Stimulated activated CD4-positive, alpha-beta T cell treated with anti-CD3 and anti-CD28 coated beads, Interleukin-2, amount 100 ng/mL, for 24 hours (primary cell): ENCODE measurements around the gene TLR4.
A peak's percentile ranks its signal among the peaks of the same experiment; 100 is the strongest.

Experiments used
- DNase-seq, 2 donors: peaks; one replicate each; pipeline ENCODE4 v3.0.0-alpha.2; 2020

The TLR4 gene

DNA sequence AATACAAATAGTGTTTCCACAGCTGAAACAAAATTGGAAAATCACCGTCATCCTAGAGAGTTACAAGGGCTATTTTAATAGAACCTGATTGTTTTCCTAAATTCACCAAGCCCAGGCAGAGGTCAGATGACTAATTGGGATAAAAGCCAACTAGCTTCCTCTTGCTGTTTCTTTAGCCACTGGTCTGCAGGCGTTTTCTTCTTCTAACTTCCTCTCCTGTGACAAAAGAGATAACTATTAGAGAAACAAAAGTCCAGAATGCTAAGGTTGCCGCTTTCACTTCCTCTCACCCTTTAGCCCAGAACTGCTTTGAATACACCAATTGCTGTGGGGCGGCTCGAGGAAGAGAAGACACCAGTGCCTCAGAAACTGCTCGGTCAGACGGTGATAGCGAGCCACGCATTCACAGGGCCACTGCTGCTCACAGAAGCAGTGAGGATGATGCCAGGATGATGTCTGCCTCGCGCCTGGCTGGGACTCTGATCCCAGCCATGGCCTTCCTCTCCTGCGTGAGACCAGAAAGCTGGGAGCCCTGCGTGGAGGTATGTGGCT, at the start of gene TLR4:
Gene TLR4 (plus strand): TSS at position 380 of the 552 bp plus-strand sequence. CDS start 70 bp downstream, at position 450.
- no peak for DNase-seq

DNA sequence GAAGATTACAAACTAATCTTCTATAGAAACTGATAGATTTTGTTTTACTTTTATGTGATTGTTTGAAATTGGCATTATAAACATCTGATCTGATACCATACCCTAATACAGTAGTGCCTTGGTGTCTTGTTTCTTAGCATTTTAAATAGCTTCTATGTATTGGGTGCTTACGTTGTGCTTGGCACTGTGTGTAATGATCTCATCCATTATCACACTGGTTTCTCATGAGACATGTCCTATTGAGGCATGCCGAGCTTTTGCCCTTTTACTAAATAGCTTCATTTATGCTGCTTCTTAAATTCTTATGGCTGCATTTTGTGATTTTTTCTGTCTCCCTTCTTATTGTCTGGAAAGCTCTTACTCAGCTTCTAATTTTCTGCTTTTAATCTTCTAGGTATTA, 48.2 kb upstream of the TLR4 start:
- no peak for DNase-seq

DNA sequence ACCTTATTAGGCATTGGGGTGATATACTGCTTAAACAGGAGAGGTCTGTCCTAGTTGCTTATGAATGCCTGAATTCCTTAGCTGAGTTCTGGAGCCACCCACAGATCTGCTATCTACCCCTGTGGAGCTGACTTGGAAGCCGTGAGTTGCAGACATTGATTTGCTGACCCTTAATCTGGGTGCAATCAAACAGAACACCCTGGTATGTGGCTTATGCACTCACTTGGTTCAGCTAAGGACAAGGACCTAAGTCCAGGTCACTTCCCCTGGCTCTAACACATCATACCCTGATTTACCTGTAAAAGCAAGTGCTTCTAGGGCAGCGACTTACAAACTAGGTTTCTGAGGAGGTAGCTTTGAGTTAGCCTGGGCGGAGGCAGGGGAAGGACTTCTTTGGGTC, 41.6 kb upstream of the TLR4 start:
- DNase-seq = no peak

DNA sequence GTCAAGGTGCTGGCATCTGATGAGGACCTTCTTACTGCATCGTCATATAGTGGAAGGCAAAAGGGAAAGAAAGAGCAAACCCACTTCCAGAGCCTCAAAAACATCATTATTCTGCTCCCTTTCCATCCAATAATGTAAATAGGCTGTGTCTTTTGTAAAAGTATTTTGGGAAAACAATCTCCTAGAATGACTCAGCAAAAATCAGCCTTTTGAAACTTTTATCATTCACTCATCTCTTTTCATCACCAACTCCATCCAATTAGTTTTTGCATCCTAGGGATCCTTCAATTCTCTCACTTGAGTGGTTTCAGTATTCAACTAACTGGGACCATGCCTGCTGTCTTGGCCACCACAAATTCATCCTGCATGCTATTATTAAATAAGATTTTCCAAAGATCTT, 39.8 kb upstream of the TLR4 start:
- DNase-seq = no peak

DNA sequence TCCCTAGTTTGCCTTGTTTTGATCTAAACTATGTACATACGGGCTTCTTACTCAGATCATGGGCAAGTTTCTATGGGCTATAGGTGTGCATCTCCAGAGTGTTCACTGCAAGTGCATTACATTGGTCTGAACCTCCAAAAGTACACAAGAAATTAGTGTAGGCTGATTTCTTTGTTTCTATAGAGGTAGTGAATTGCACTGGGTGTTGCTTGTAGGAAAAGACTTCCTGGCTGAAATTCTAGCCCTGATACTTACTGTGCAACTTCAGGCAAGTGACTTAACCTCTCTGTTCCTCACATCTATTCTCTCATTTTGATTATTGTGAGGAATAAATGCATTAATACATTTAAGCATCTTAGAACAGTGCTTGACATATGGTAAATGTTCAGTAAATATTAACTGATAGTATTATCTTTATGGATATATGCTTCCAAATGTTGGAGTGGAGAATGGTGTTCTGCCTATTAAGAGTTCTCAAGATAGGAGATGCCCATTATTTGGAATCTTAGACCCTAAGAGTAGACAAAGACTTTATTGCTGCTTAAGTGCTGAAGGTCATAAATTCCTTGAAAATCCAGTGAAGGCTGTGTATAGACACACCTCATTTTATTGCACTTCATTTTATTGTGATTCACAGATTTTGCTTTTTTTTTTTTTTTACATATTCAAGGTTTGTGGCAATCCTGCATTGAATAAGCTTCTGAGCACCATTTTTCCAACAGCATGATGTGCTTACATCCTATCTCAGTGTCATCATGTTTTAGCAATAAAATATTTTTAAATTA, 38.4 kb upstream of the TLR4 start:
- DNase-seq = no peak

DNA sequence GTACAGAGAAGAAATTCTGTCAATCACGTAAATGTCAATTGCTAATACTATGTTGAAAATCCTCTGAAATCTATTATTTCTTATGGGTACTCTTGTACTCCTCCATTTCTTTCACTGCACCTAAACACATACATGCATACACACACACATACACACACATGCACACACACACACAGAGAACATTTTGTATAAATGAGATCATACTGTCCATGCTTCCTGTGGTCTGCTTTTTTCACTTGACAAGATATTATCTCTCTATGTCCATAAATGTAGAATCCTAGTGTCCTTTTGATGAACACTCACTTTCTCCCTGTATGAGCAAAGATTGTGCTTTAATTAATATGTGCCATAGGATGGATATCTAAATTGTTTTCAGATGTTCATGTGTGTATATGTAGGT, 32.7 kb upstream of the TLR4 start:
- no peak for DNase-seq

DNA sequence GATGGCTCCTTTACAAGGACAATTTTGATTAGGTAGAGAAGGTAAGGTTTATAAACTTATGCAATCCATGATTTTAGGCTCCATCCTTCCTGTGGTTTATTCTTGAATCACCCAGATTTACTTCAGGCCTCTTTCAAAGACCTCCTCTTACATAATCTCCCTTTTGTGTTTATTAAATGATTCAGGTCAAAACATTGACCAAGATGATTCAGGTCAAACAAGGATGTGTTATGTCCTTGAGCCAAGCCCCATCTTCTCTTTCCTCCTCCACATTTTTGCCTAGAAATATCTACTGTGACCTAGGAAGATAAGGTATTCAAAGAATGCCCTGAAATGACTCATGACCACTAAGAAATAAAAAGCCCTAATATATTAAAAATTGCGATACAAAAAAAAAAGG, 31.8 kb upstream of the TLR4 start:
- no peak for DNase-seq

DNA sequence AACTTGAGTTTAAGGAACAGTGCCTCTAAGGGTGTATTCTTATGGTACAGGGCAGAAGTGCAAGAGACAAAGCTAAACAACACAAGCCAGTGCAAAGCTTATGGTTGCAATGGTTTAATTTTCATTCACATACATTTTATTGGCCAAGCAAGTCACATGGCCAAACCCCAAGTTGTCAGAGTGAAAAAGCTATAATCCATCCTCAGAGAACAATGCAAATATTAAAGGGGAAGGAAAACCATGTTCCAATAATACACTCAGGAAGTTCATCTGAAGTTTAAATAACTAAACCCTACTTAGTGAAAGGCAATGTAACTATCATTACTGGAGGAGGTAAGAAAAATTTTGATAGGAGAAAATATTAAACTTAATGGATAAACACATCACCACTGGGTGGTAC, 26.6 kb upstream of the TLR4 start:
- no peak for DNase-seq

DNA sequence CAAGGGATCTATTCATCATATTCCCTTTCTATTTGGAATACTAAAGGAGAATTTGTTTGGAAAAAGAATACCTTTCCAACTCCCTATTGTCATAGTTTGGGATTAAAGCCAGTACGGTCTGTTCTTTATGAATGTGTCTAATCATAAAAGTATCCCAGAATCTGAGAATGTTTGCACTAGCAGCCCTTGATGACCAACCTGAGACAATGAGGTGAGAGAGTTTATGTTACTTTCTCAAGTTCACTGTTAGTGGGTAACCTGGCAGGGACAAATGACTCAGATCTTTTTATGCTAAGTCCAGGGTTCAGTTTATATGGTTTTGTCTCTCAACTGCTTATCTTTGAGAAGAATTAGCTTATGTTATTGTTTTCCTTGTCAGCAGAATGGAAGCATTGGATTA, 25.3 kb upstream of the TLR4 start:
- no peak for DNase-seq

DNA sequence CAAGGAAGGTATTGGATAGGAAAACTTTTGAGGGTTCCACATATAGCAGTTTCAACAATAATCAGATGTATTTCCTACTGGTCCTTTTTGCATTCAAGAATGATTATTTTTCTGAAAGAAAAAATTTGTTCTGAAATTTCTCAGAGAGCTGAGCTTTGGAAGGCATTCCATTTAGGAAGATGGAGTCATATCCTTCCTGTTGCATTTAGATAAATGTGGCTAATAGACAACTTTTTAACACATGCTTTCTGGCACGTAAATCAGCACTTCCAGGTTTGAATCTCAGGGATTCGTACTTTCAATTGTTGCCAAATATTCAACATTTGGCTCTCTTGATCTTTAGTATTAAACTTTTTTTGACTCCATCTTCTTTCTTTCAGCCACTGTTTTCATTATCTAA, 24.8 kb upstream of the TLR4 start:
- DNase-seq = no peak

DNA sequence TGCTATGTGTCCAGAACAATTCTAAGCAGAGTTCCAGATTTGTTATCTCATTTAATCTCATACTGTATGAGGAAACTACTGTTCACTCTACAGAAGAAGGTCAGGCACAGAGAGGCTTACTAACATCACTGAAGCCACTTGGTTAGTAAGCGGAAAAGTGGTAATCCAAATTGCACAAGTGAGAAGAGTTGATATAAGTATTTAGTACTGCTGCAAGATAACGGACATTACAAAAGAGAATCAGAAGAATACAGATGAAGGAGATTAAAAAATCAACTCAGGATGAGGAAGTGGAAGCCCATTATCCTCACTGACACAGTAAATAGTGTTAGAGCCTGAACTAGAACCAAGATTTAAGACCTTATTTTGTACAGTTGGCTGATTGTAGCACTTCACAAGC, 22.3 kb upstream of the TLR4 start:
- no peak for DNase-seq

DNA sequence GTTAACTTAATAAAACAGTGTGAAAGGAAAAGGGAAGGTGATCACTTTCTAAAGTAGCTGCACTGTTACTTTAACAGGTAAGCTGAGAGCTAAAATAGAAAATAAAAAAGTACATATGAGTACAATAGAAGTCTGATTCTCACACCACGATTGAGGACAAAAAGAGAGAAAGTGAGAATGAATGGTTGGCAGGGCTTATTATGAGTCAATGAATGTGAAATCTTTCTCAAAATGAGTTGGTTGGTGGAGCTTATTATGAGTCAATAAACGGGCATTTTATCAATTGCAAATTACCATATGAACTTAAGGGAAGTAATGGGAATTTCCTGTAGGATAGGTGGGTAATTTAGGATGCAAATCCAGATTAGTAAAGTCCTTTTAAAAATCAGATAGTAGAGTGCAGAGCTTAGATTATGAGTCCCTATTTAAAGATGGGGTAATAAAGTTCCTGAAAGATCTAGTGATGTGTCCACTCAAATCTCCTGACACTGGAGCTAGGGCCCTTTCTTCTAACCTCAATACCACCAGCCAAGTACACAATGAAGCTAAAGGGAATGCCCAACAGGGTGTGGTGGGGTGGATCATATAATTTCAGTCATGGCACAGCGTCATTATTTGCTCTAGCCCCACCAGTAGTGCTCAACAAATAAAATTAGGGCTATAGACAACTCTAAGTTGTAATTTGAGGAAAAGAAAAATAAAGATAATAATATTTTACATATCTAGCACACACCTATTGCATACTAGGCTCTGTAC, 21.1 kb upstream of the TLR4 start:
- no peak for DNase-seq

DNA sequence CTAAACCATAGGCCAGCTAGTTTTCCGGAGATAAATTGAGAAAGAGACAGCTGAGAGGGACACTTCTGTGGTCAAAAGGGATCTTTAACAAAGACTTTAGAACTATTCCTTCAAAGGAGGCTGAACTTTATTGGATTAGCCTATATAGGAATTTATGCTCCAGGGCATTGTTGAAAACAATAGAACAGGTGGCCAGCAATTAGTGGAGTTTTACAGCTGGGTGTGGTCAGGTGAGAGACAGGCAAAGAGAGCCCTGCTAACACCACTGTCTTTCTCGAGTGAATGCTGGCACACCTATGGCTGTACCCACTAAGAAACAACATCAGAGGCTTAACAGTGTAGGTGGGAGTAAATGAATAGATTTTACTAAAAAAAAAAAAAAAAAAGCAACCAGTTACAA, 16.7 kb upstream of the TLR4 start:
- DNase-seq = no peak

DNA sequence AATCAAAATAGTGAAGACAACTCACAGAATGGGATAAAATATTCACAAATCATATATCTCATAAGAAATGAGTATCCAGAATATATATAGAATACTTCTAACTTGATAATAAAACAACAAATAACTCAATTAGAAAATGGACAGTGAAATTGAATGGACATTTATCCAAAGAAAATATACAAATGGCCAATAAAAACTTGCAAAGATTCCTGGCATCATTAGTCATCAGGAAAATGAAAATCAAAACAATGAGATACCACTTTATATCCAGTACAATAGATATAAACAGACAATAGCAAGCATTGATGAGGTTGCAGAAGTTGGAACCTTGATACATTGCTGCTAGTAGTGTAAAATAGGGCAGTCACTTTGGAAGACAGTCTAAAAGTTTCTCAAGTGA, 12.8 kb upstream of the TLR4 start:
- no peak for DNase-seq

DNA sequence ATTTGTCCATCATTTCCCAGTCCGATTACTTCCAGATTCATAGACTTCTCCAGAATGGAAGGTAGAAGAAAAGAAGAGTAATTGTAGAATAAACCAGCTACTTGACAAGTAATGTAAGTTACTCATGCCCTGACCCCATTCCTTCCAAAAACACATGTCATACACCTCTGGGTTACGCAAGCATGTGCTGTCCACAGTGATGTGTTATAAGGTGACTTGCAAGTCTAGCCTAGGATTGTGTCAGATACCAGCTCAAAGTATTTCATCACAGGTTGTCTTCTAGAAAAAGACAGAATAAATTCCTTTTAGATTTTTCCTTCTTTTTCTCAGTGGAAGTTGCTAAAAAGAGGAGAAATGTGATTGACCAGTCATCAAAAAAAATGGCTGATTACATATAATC, 8.0 kb upstream of the TLR4 start:
- no peak for DNase-seq

DNA sequence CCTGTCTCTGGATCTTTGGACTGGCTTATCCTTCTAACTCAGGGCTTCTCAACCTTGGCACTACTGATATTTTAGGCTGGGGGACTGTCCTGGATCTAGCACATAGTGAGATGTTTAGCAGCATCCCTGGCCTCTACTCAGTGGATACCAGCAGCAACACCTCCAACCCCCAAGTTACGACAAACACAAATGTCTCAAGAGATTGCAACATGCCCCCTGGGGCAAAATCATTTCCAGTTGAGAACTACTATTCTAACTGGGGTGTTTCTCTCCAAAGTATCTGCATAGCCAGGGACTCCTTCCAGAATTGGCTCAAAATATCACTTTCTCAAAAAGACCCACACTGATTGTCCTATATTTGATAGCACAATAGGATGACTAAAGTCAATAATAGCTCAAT, 7.2 kb upstream of the TLR4 start:
- DNase-seq = no peak

DNA sequence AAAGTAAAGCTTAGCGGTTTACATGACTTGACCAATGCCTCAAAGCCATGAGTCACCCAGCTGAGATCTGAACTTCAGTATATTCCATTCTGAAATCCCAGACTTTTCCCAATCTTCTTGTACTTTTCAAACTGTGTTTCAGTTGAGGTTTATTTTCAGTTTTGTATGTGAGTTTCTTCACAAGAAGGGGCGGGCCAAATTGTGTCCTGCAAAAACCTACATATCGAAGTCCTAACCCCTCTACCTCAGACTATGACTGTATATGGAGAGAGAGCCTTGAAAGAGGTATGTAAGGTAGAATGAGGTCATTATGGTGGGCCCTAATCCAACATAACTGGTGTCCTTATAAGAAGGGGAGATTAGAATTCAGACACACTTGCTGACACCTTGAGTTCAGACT, 666 bp upstream of the TLR4 start:
- DNase-seq = no peak

DNA sequence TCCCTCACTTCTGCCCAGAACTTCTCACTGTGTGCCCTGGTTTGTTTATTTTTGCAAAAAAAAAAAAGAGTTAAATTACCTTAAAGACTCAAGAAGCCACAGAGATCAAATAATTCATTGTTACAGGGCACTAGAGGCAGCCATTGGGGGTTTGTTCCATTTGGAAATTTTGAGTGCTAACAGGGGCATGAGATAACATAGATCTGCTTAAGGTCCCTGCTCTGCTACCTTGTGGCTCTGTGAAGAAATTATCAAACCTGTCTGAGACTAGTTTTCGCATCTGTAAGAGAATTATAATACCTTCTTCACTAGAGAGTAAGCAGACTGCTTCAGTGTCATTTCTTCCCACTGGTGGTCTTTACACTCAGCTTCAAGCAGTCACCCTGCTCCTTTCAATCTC, 394 bp downstream of the TLR4 start:
- no peak for DNase-seq

DNA sequence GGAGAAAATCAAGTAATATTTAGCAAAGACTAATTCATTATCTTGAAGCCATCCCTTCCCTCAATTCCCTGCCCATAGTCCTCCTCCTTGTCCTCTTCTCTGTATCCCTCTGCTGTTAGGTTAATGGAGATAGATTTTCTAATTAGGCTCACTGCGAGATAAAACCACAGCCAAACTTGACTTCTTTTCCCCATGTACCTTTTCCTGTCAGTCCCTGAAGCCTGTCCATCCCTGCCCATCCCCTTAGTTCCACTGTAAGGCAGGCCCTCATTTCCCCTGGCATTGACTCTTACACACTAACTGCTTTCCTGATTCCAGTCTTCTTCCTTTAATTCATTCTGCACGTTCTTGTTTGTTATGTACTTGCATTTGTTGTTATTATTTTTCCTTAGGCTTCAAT, 1.2 kb downstream of the TLR4 start:
- DNase-seq = no peak

DNA sequence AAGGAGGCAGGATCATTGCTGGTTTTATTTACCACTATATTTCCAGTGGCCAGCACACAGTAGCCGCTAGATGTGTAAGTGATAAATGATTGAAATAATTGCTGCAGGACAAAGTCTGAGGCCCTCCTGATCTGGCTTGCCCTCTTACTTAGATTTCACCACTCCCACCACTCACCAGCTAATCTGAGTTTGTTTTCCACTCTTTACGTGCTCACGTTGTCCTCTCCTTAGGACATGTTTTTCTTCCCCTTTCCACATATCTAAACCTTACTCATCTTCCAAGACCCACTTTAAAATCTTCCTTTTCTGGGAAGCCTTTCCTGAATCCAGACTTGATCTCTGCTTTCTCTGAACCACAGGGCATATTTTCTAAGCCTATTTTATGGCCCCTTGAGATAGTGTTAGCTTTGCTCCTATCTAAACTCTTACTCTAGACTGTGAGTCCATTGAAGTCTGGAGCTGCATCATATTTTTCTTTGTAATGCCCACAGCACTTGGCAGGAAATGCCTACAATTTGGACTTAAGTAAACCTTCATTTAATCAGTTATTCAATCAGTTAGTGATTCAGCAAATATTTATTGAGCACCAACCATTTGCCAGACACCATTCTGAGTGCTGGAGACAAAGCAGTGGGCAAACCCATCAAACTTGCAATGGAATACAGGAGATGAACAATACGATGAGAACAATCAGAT, 2.4 kb downstream of the TLR4 start:
- DNase-seq = no peak

DNA sequence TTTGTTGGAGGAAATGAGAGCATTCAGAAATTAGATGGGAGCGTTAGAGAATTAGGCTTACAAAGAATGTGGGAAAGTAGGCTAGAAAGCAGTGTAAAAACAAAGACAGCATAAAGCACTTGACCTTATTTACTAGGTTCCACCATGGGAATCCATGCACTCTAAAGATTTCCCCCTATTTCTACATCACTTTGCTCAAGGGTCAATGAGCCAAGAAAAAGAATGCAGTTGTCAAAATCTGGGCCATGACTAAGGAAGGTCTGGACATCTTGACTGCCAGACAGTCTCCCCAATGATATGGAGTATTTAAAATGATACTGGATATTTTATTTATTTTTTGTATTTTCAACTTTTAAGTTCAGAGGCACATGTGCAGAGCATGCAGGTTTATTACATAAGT, 3.4 kb downstream of the TLR4 start:
- no peak for DNase-seq

DNA sequence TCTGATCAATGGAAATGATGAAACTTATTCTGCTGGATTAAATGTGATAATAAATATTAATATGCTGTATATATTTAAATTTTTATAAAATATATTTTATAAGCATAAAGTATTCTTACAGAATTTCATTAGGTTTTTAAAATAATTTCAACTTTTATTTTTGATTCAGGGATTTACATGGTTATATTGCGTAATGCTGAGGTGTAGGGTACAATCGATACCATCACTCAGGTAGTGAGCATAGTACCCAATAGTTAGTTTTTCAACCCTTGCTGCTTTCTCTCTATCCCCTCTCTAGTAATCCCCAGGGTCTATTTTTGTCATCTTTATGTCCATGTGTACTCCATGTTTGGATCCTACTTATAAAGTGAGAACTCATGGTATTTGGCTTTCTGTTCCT, 5.7 kb downstream of the TLR4 start:
- no peak for DNase-seq

DNA sequence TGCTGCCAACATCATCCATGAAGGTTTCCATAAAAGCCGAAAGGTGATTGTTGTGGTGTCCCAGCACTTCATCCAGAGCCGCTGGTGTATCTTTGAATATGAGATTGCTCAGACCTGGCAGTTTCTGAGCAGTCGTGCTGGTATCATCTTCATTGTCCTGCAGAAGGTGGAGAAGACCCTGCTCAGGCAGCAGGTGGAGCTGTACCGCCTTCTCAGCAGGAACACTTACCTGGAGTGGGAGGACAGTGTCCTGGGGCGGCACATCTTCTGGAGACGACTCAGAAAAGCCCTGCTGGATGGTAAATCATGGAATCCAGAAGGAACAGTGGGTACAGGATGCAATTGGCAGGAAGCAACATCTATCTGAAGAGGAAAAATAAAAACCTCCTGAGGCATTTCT, 10.1 kb downstream of the TLR4 start:
- DNase-seq = peak in 1 of 2 donors; percentile 1
